Mesenchymal stem cell (in vitro differentiated cells and primary cell): ENCODE measurements around the gene ERC2.

ENCODE experiments used
- DNase-seq: peaks from one replicate; pipeline ENCODE4 v3.0.0-alpha.2; 2013
- H2AFZ ChIP-seq: one replicate; pipeline ENCODE4 v1.6.1; 2013; ENCODE audit warnings: low read depth, mild to moderate bottlenecking, control low read depth, inconsistent platforms, low read length, moderate library complexity
- H2AK5ac ChIP-seq: 2 replicates; pipeline ENCODE4 v1.6.1; 2013; ENCODE audit warnings: low read length, moderate library complexity, mild to moderate bottlenecking, inconsistent platforms; ENCODE audit not compliant: severe bottlenecking
- H2BK120ac ChIP-seq: one replicate; pipeline ENCODE4 v1.6.1; 2013; ENCODE audit warnings: low read depth, mild to moderate bottlenecking, inconsistent platforms, low read length, moderate library complexity
- H2BK12ac ChIP-seq, 2 experiments: one replicate each; pipeline ENCODE4 v1.6.1; 2013; ENCODE audit warnings: inconsistent platforms in 2 of 2, low read length in 2 of 2, mild to moderate bottlenecking in 2 of 2, moderate library complexity in 2 of 2, control low read depth in 1 of 2
- H2BK15ac ChIP-seq: one replicate; pipeline ENCODE4 v1.6.1; 2013; ENCODE audit warnings: mild to moderate bottlenecking, low read depth, inconsistent platforms; ENCODE audit not compliant: poor library complexity, severe bottlenecking
- H2BK5ac ChIP-seq: 2 replicates; pipeline ENCODE4 v1.6.1; 2013; ENCODE audit warnings: low read depth, mild to moderate bottlenecking, low read length, control low read depth, inconsistent platforms; ENCODE audit not compliant: poor library complexity, severe bottlenecking
- H3K14ac ChIP-seq, 2 experiments: one replicate each; pipeline ENCODE4 v1.6.1; 2013; ENCODE audit warnings: inconsistent platforms in 2 of 2, low read length in 2 of 2, control low read depth in 1 of 2, mild to moderate bottlenecking in 1 of 2, moderate library complexity in 1 of 2
- H3K18ac ChIP-seq, 2 experiments: one replicate each; pipeline ENCODE4 v1.6.1; 2013; ENCODE audit warnings: inconsistent platforms in 2 of 2, low read length in 2 of 2, control low read depth in 1 of 2, low read depth in 1 of 2, mild to moderate bottlenecking in 1 of 2
- H3K23ac ChIP-seq, 2 experiments: one replicate each; pipeline ENCODE4 v1.6.1; 2013; ENCODE audit warnings: inconsistent platforms in 2 of 2, low read length in 2 of 2, mild to moderate bottlenecking in 2 of 2, moderate library complexity in 2 of 2, control low read depth in 1 of 2
- H3K27ac ChIP-seq: 2 replicates; pipeline ENCODE4 v1.5.1; 2013; ENCODE audit warnings: mild to moderate bottlenecking, moderate library complexity, low read length, control low read depth, inconsistent platforms; ENCODE audit not compliant: poor library complexity, severe bottlenecking
- H3K27me3 ChIP-seq, 2 experiments: 2 replicates each; pipeline versions ENCODE4 v1.6.1 to v1.7.0; 2013; ENCODE audit warnings: low read length in 2 of 2, mild to moderate bottlenecking in 2 of 2, moderate library complexity in 2 of 2, control low read depth in 1 of 2, inconsistent platforms in 1 of 2; ENCODE audit not compliant: control insufficient read depth in 1 of 2, insufficient read depth in 1 of 2
- H3K36me3 ChIP-seq, 2 experiments: 2 replicates each; pipeline versions ENCODE4 v1.6.1 to v1.7.0; 2013; ENCODE audit warnings: low read length in 2 of 2, control low read depth in 1 of 2, inconsistent platforms in 1 of 2, low read depth in 1 of 2, mild to moderate bottlenecking in 1 of 2; ENCODE audit not compliant: insufficient read depth in 2 of 2, control insufficient read depth in 1 of 2
- H3K4ac ChIP-seq, 2 experiments: one replicate each; pipeline ENCODE4 v1.6.1; 2013; ENCODE audit warnings: inconsistent platforms in 2 of 2, low read length in 2 of 2, mild to moderate bottlenecking in 2 of 2, moderate library complexity in 2 of 2, control low read depth in 1 of 2, low read depth in 1 of 2
- H3K4me1 ChIP-seq: 2 replicates; pipeline ENCODE4 v1.6.1; 2013; ENCODE audit warnings: low read depth, low read length, control low read depth; ENCODE audit not compliant: control insufficient read depth, insufficient read depth
- H3K4me2 ChIP-seq: 2 replicates; pipeline ENCODE4 v1.6.1; 2013; ENCODE audit warnings: low read length, mild to moderate bottlenecking, inconsistent platforms; ENCODE audit not compliant: poor library complexity, severe bottlenecking
- H3K4me3 ChIP-seq, 2 experiments: 2 replicates each; pipeline versions ENCODE4 v1.5.1 to v1.7.0; 2013; ENCODE audit warnings: low read length in 2 of 2, mild to moderate bottlenecking in 2 of 2, control low read depth in 1 of 2, low read depth in 1 of 2; ENCODE audit not compliant: insufficient read depth in 1 of 2
- H3K79me1 ChIP-seq: replicated peaks from 2 replicates; pipeline ENCODE4 v1.6.1; 2013; ENCODE audit warnings: mild to moderate bottlenecking, control low read depth, low read length, inconsistent platforms; ENCODE audit not compliant: poor library complexity, severe bottlenecking
- H3K9ac ChIP-seq: 2 replicates; pipeline ENCODE4 v1.7.0; 2013; ENCODE audit warnings: mild to moderate bottlenecking, low read length, moderate library complexity
- H3K9me3 ChIP-seq: 2 replicates; pipeline ENCODE4 v1.7.0; 2013; ENCODE audit warnings: mild to moderate bottlenecking, low read length; ENCODE audit not compliant: control insufficient read depth
- H4K8ac ChIP-seq: one replicate; pipeline ENCODE4 v1.6.1; 2013; ENCODE audit warnings: inconsistent platforms, mild to moderate bottlenecking, low read length, moderate library complexity
- H4K91ac ChIP-seq: one replicate; pipeline ENCODE4 v1.6.1; 2013; ENCODE audit warnings: mild to moderate bottlenecking, low read length, inconsistent platforms
- WGBS: methylation state at CpG from one replicate; pipeline ENCODE4 v1.1.7; 2013; ENCODE audit warnings: mixed read lengths; 5-methylcytosine and 5-hydroxymethylcytosine counted together

The ERC2 gene

GRCh38 chr3:55484801-55485791 lies 983.2 kb downstream of the ERC2 start:
- under 1% methylated on average over 42 of the region's 57 CpGs for WGBS
- Histone ChIP-seq H3K14ac (peak overlapping the region; percentile 62 to 97), H3K23ac (peak overlapping the region in 1 of 2 experiments; percentile 74)

GRCh38 chr3:55484191-55484689 lies 984.0 kb downstream of the ERC2 start:
- peak overlapping the region; percentile 57 to 74 for H3K23ac ChIP-seq
- H3K4me2 ChIP-seq, result peak overlapping the region; percentile 96
- H4K91ac ChIP-seq, result peak overlapping the region; percentile 96
- peak overlapping the region; percentile 25 to 68 for H3K14ac ChIP-seq
- no peak overlapping the region for H2AFZ ChIP-seq
- peak overlapping the region; percentile 79 to 99 for H3K4ac ChIP-seq
- no peak overlapping the region for H2BK15ac ChIP-seq
- peak overlapping the region; percentile 69 to 82 for H2BK12ac ChIP-seq
- H4K8ac ChIP-seq, result peak overlapping the region; percentile 98
- H3K9ac ChIP-seq, result peak overlapping the region; percentile 76
- H3K36me3 ChIP-seq, result no peaks in the 10 kb centered on the region
- WGBS, result 9% methylated on average over 20 of the region's 20 CpGs
- H3K4me1 ChIP-seq, result peaks cover 26% of the 10 kb centered on the region
- H2AK5ac ChIP-seq, result peak overlapping the region; percentile 10
- H2BK120ac ChIP-seq, result peak overlapping the region; percentile 96
- no peaks in the 10 kb centered on the region for H3K9me3 ChIP-seq
- H2BK5ac ChIP-seq, result peak overlapping the region; percentile 83
- peak overlapping the region; percentile 71 to 94 for H3K4me3 ChIP-seq
- peak overlapping the region; percentile 97 for H3K27ac ChIP-seq
- peaks cover 0 to 11% of the 10 kb centered on the region in 2 experiments for H3K27me3 ChIP-seq
- peak overlapping the region; percentile 67 to 91 for H3K18ac ChIP-seq
- no peak for DNase-seq
- H3K79me1 ChIP-seq, result peaks cover 4% of the 10 kb centered on the region

More at GRCh38 chr3:55484801-55485791, 983.2 kb downstream of the ERC2 start:
- Histone ChIP-seq H4K91ac (peak overlapping the region; percentile 97), H3K27me3 (peaks cover 0 to 19% of the 10 kb centered on the region in 2 experiments), H3K4me2 (peak overlapping the region; percentile 96), H2AFZ (peak overlapping the region; percentile 53), H2BK12ac (peak overlapping the region; percentile 86 to 90), H3K18ac (peak overlapping the region; percentile 98 to 100), H2BK15ac (peak overlapping the region; percentile 100), H3K4me1 (peaks cover 33% of the 10 kb centered on the region), H3K36me3 (no peaks in the 10 kb centered on the region), H3K79me1 (peaks cover 4% of the 10 kb centered on the region), H3K4me3 (peak overlapping the region; percentile 76 to 94), H3K9me3 (no peaks in the 10 kb centered on the region), H2AK5ac (peak overlapping the region; percentile 3), H3K27ac (peak overlapping the region; percentile 97), H2BK120ac (peak overlapping the region; percentile 96), H3K9ac (peak overlapping the region; percentile 87), H2BK5ac (peak overlapping the region; percentile 83), H4K8ac (peak overlapping the region; percentile 98), H3K4ac (peak overlapping the region; percentile 98 to 99)
- peak; percentile 92 for DNase-seq

- H3K27me3 ChIP-seq, result peaks cover 0 to 4% of the 10 kb centered on the region in 2 experiments
- peak overlapping the region; percentile 71 to 77 for H3K4me3 ChIP-seq
- H3K4me1 ChIP-seq, result peaks cover 18% of the 10 kb centered on the region
- H3K27ac ChIP-seq, result peak overlapping the region; percentile 97
- peak overlapping the region; percentile 11 for H2BK5ac ChIP-seq
- H2AK5ac ChIP-seq, result peak overlapping the region; percentile 33
- peak overlapping the region; percentile 79 for H3K9ac ChIP-seq
- H3K9me3 ChIP-seq, result no peaks in the 10 kb centered on the region
- peak overlapping the region; percentile 67 to 100 for H3K18ac ChIP-seq
- H3K79me1 ChIP-seq, result no peaks in the 10 kb centered on the region
- H3K36me3 ChIP-seq, result no peaks in the 10 kb centered on the region
- peak overlapping the region; percentile 96 for H3K4me2 ChIP-seq
- no peak overlapping the region for H2AFZ ChIP-seq
- 4% methylated on average over 32 of the region's 40 CpGs for whole genome bisulfite sequencing
- peak overlapping the region; percentile 88 for H4K8ac ChIP-seq
- peak overlapping the region; percentile 82 for H2BK15ac ChIP-seq
- peak overlapping the region in 1 of 2 experiments; percentile 93 for H3K14ac ChIP-seq
- H2BK120ac ChIP-seq, result peak overlapping the region; percentile 88
- peak; percentile 67 for DNase-seq
- H3K4ac ChIP-seq, result peak overlapping the region; percentile 55 to 99
- peak overlapping the region; percentile 87 for H4K91ac ChIP-seq
- peak overlapping the region in 1 of 2 experiments; percentile 28 for H3K23ac ChIP-seq
- H2BK12ac ChIP-seq, result peak overlapping the region; percentile 38 to 70
Observed at GRCh38 chr3:55483196-55484095, 984.8 kb downstream of the ERC2 start.
